Testis (tissue), 2 donors: Measurements from ENCODE around the gene MED23.
"Not testable (repeated sequence)": the region's sequence is repeated elsewhere in the genome, so short reads cannot be mapped to it uniquely, and the experiment has no call there.

Experiments
- CTCF ChIP-seq, 3 experiments: fragments of 450-650 bp in 2 of 3; fragments of 200-600 bp in 1 of 3; sonication (generic) in 1 of 3; IDR thresholded peaks; one replicate each; pipeline ENCODE4 v1.5.1; 2016 to 2019; ENCODE audit warnings: antibody characterized with exemption in 3 of 3, mild to moderate bottlenecking in 2 of 3, moderate library complexity in 1 of 3
- POLR2A ChIP-seq: fragments of 450-650 bp; IDR thresholded peaks from one replicate; pipeline ENCODE4 v1.6.1; 2017; ENCODE audit warnings: antibody characterized with exemption, mild to moderate bottlenecking, moderate library complexity

- not testable (repeated sequence) for TF ChIP-seq POLR2A; CTCF (IDR thresholded peaks at IDR 0.05)
Measured at GRCh38 chr6:131530936-131531335, 97.1 kb downstream of the MED23 start.
